ENCODE results near the gene TFCP2. TPM values are rescaled to one million over a fixed set of nuclear protein-coding genes. Genes with fewer than 3 reads are reported as not detected.

The TFCP2 gene
- total RNA-seq, 4 donors from 2014 or later: 13.5 to 21.6 (median 19.5) TPM

DNA sequence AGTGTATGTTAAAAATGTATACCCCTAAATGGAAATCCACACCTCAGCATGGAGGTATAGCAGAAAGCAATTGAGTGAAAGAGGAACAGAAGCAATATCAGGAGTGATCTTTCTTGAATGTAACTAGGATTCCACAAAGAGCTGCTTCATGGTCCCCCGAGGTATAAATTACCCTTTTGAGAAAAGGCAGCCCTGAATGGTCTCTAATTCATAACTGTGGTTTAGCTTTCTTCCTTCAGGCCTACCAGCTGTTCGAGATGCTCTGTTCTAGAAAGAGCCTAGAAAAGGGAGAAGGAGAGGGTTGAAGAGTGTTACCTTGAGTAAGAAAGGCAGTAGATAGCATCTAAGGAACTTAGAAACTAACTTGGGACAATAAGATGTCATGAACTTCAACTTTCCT lies 46.6 kb downstream of the TFCP2 start:
- Histone ChIP-seq H3K27ac (no peak overlapping the region), H3K4me1 (peaks cover 0 to 21% (median 0%) of the 10 kb centered on the region in 4 donors), H3K9me3 (no peaks in the 10 kb centered on the region), H3K36me3 (peaks cover 0 to 25% (median 0%) of the 10 kb centered on the region in 3 donors), H3K27me3 (no peaks in the 10 kb centered on the region), H3K4me3 (no peak overlapping the region)
- no peak for DNase-seq (ENCODE audit: low spot score in 2 of 2)
- 53 to 57% methylated on average over 2 of the region's 2 CpGs for WGBS, 2 donors
- TF ChIP-seq POLR2A (IDR thresholded peaks at IDR 0.05): no peak
- TF ChIP-seq EP300 (IDR thresholded peaks at IDR 0.05): no peak
- TF ChIP-seq, protein P1, sequence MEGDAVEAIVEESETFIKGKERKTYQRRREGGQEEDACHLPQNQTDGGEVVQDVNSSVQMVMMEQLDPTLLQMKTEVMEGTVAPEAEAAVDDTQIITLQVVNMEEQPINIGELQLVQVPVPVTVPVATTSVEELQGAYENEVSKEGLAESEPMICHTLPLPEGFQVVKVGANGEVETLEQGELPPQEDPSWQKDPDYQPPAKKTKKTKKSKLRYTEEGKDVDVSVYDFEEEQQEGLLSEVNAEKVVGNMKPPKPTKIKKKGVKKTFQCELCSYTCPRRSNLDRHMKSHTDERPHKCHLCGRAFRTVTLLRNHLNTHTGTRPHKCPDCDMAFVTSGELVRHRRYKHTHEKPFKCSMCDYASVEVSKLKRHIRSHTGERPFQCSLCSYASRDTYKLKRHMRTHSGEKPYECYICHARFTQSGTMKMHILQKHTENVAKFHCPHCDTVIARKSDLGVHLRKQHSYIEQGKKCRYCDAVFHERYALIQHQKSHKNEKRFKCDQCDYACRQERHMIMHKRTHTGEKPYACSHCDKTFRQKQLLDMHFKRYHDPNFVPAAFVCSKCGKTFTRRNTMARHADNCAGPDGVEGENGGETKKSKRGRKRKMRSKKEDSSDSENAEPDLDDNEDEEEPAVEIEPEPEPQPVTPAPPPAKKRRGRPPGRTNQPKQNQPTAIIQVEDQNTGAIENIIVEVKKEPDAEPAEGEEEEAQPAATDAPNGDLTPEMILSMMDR (IDR thresholded peaks at IDR 0.05): no peak

DNA sequence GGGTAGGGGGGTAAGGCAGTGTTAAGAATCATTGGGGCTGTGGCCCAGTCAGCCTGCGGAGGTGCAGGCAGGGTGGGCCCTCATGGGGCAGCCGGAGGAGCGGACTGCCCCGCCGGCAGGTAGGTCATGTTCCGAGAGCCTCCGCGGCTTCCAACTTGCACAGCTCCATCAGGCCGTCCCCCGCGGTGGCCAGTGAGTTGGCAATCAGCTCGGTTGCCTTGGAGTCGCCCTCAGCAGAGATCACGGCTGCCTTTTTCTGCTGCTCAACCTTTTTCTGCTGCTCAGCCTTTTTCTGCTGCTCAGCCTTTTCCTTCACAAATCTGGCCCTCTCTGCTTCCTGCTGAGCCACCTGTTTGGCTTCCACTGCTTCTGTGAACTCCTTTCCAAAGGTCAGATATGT lies 48.4 kb downstream of the TFCP2 start:
- Histone ChIP-seq H3K4me1 (peaks cover 0 to 21% (median 0%) of the 10 kb centered on the region in 4 donors), H3K27ac (no peak overlapping the region), H3K4me3 (no peak overlapping the region), H3K27me3 (no peaks in the 10 kb centered on the region), H3K9me3 (no peaks in the 10 kb centered on the region), H3K36me3 (peaks cover 0 to 15% (median 0%) of the 10 kb centered on the region in 3 donors)
- TF ChIP-seq, protein P1 (IDR thresholded peaks at IDR 0.05): no peak
- TF ChIP-seq EP300 (IDR thresholded peaks at IDR 0.05) (no peak), POLR2A (IDR thresholded peaks at IDR 0.05) (no peak)
- 96 to 97% methylated on average over 14 of the region's 14 CpGs for WGBS, 2 donors
- DNase-seq (ENCODE audit: low spot score in 2 of 2): no peak

GRCh38 chr12:51122844-51123243 lies 50.1 kb downstream of the TFCP2 start:
- Histone ChIP-seq H3K36me3 (peaks cover 0 to 31% (median 0%) of the 10 kb centered on the region in 3 donors), H3K27ac (no peak overlapping the region), H3K9me3 (no peaks in the 10 kb centered on the region), H3K4me3 (no peak overlapping the region), H3K27me3 (no peaks in the 10 kb centered on the region), H3K4me1 (peaks cover 0 to 15% (median 0%) of the 10 kb centered on the region in 4 donors)
- DNase-seq (ENCODE audit: low spot score in 2 of 2): no peak
- TF ChIP-seq, protein P1 (IDR thresholded peaks at IDR 0.05): no peak
- TF ChIP-seq POLR2A (IDR thresholded peaks at IDR 0.05): no peak
- no peak for TF ChIP-seq EP300 (IDR thresholded peaks at IDR 0.05)

- TF ChIP-seq, protein P1 (IDR thresholded peaks at IDR 0.05): no peak
- TF ChIP-seq POLR2A (IDR thresholded peaks at IDR 0.05): no peak
- no peak for TF ChIP-seq EP300 (IDR thresholded peaks at IDR 0.05)
- no peak overlapping the region for H3K27ac ChIP-seq
- H3K4me1 ChIP-seq: peaks cover 0 to 9% (median 0%) of the 10 kb centered on the region in 4 donors
- no peaks in the 10 kb centered on the region for H3K27me3 ChIP-seq
- peaks cover 0 to 42% (median 0%) of the 10 kb centered on the region in 3 donors for H3K36me3 ChIP-seq
- 93 to 94% methylated on average over 3 of the region's 3 CpGs for WGBS, 2 donors
- no peaks in the 10 kb centered on the region for H3K9me3 ChIP-seq
- no peak for DNase-seq (ENCODE audit: low spot score in 2 of 2)
- H3K4me3 ChIP-seq: no peak overlapping the region
Measured at GRCh38 chr12:51118706-51119105, 54.2 kb downstream of the TFCP2 start.

DNA sequence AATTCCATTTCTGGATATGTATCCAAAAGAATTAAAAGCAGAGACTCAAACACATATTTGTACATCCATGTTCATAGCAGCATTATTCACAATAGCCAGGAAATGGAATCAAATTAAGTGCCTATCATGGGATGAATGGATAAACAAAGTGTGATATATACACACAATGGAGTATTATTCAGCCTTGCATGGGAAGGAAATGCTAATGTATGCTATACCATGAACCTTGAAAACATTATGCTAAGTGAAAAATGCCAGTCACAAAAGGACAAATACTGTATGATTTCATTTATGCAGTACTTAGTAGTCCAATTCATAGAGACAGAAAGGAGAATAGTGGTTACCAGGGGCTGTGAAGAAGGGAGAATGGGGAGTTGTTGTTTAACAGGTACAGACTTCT lies 57.4 kb downstream of the TFCP2 start:
- Histone ChIP-seq H3K4me3 (no peak overlapping the region), H3K9me3 (no peaks in the 10 kb centered on the region), H3K27ac (no peak overlapping the region), H3K36me3 (peaks cover 0 to 71% (median 0%) of the 10 kb centered on the region in 3 donors), H3K4me1 (peaks cover 0 to 9% (median 0%) of the 10 kb centered on the region in 4 donors), H3K27me3 (no peaks in the 10 kb centered on the region)
- TF ChIP-seq, protein P1 (IDR thresholded peaks at IDR 0.05): no peak
- TF ChIP-seq POLR2A (IDR thresholded peaks at IDR 0.05) (no peak), EP300 (IDR thresholded peaks at IDR 0.05) (no peak)
- DNase-seq (ENCODE audit: low spot score in 2 of 2): no peak
